SH-SY5Y (cell line): Measurements from ENCODE around the gene UHRF1.

Experiments used
- GATA2 ChIP-seq: IDR thresholded peaks from 2 replicates; pipeline ENCODE4 v1.6.1; 2011; ENCODE audit warnings: mild to moderate bottlenecking, low read depth, low read length
- GATA3 ChIP-seq: IDR thresholded peaks from 2 replicates; pipeline ENCODE4 v1.6.1; 2011; ENCODE audit warnings: low read depth, mild to moderate bottlenecking, low read length, moderate library complexity

UHRF1 gene

GRCh38 chr19:4914736-4915501 lies 5.6 kb downstream of the UHRF1 start:
- TF ChIP-seq GATA2 = no peak
- TF ChIP-seq GATA3 = no peak

DNA sequence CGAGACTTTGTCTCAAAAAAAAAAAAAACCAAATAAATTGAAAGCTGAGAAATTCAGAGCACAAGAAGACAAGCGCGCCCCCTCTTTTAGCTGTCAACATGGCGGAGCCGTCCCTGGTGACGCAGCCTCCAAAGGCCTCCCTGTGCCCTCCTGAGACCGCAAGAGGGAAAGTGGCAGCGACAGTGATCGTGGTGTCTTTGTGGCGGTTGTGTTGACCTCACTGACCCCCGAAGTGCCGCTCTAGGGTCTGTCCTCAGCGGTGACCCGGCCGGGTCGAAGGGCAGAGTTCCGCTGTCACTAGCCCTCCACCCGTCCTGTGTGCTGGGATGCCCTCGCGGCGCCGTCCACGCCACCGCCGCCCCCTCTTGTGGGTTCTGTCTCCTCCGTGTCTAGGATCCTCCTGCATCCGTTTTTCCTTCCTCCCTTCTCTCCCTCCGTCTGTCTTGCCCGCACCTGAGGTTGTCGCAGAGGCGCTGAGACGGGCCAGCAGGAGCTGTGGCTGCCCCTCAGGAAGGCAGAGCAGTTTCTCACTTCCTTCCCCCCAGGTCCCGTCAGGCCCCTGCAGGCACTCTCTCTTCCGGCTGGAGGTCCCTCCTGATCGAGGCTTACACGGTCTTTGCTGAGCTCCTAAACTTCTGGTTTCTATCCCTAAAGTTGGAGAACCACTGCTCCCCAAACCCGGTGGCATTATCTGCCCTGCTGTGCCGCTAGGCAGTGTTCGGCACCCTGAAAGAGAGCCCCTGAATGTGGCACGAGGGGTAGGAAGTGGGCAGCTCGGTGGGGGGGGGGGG lies 7.2 kb downstream of the UHRF1 start:
- TF ChIP-seq GATA2 (no peak), GATA3 (no peak)

DNA sequence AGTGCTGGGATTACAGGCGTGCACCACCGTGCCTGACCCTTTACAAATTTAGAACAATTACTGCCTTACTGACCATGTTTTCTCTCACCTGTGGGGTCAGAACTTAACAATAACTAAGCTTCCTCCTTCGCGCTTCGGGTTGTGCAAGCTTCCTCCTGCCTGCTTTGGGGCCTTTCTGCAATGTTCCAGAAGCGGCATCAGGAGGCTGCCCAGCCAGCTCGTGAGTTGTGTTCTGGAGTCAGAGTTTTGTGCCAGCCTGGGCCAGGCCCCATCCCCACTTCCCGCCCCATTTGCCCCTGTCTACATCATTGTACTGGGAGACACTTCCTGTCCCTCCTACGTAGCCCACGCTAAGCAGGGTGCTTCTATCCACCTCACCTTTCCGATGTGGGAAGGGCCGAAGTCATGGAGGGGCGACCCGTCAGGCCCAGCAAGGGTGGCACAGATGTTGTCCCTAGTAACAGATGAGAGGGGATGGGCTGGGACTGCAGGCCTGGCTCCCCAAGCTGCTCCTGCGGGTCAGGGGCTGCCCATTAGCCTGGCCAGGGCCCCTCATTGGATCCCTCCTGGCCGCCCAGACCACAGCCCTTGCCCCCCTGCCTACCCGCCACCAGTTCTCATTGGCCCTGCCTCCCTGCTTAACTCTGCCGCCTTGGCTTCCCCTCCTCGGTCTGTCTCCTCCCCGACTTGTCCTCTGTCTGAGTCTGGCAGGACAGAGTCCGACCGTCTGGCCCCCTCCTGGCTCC lies 13.4 kb downstream of the UHRF1 start:
- TF ChIP-seq GATA3 (no peak), GATA2 (no peak)

- TF ChIP-seq GATA3 = no peak
- TF ChIP-seq GATA2 = no peak
Observed at GRCh38 chr19:4923276-4923747, 14.0 kb downstream of the UHRF1 start.

- TF ChIP-seq GATA3 (no peak), GATA2 (no peak)
Observed at GRCh38 chr19:4929186-4929585, 19.9 kb downstream of the UHRF1 start.

DNA sequence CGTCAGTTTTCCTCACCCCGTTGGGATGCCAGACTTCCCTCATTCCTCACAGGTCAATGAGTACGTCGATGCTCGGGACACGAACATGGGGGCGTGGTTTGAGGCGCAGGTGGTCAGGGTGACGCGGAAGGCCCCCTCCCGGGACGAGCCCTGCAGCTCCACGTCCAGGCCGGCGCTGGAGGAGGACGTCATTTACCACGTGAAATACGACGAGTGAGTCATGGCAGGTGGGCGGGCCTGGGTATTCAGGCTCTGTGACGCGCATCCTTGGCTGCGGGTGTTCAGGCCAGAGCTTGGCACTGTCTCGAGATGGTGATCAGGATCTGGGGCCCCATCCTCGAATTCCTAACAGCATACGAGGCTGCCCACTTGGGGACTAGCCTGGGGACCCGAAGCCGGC lies 21.4 kb downstream of the UHRF1 start:
- TF ChIP-seq GATA3 = no peak
- no peak for TF ChIP-seq GATA2

DNA sequence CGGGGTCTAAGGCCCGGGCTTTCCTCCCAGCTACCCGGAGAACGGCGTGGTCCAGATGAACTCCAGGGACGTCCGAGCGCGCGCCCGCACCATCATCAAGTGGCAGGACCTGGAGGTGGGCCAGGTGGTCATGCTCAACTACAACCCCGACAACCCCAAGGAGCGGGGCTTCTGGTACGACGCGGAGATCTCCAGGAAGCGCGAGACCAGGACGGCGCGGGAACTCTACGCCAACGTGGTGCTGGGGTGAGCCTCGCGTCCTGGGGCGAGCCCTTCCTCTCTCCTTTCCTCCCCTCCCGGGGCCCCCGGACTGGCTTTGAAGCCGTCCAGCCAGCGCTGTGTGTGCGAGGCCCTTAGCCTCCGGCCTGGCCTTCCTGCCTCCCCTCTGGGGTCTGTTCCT lies 23.4 kb downstream of the UHRF1 start:
- TF ChIP-seq GATA2 (no peak), GATA3 (no peak)

DNA sequence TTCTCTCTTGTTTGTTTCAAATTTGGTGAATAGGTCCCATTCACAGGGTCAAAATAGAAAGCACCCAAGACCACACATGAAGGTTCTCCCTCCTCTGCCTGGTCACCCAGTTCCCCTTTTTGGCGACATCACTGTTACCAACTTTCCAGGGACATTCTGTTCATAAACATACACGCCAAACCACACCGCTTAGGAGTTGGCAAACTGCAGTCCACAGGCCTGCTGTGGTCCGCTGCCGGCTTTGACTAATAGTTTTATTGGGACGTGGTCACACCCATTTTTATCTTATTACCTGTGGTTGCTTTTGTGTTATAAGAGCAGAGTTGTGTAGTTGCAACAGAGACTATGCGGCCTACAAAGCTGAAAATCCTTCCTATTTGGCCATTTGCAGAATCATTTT lies 24.2 kb downstream of the UHRF1 start:
- TF ChIP-seq GATA2 (no peak), GATA3 (no peak)

DNA sequence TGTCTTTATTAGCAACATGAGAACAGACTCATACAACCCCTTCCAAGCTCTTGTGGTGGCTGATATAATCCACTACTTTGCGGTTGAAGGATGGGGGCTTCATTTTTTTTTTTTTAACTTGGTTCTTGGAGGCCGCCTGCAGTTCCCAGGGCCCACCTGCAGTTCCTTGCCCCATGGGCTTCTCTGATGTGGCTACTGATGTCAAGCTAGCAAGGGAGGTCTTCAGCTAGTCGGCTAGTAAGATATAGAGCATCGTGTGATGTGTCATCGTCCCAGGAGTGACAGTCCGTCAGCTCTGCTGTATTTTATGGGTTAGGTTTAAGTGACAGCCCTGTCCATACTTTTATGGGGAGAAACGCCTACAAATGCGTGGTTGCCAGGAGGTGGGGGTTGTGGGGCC lies 26.1 kb downstream of the UHRF1 start:
- TF ChIP-seq GATA2 (no peak), GATA3 (no peak)

- TF ChIP-seq GATA2 (no peak), GATA3 (no peak)
Observed at GRCh38 chr19:4937060-4937459, 27.8 kb downstream of the UHRF1 start.

GRCh38 chr19:4939466-4939865 lies 30.2 kb downstream of the UHRF1 start:
- TF ChIP-seq GATA3 = no peak
- no peak for TF ChIP-seq GATA2

DNA sequence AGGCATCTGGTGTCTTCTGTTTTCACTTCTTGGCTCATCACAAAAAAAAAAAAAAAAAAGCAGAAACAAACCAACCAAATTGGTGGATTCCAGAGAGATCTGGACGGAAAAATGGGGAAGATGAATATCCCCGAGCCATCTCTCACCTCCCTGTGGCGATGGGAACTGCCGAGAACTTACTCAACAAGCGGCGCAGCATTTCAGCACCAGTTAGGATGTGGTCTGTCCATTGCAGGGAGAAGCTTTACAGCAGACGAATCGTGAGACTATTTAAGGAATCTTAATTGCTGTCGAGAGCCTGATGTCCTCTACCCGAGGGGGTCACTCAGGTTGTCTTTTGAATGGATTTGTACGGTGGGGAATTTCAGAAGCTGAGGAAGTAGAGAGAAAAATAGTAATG lies 42.4 kb downstream of the UHRF1 start:
- no peak for TF ChIP-seq GATA2
- no peak for TF ChIP-seq GATA3

DNA sequence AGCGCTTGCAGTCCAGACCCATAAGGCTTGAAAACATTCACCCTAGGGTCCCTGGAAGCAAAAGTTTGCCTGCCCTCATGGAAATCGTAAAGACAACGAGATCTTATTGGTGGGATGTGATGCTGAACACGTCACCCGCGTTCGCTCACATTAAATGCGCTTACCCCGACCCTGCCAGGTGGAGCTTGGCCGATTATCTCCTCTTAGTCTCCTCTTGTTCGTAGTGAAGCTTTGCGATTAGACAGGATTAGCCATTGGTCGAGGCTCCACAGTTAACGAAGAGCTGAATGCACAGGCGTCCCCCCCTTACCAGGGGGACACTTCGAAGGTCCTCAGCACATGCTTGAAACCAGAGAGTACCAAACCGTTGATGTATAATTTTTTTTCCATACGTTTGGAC lies 43.6 kb downstream of the UHRF1 start:
- no peak for TF ChIP-seq GATA3

GRCh38 chr19:4955274-4955673 lies 46.0 kb downstream of the UHRF1 start:
- no peak for TF ChIP-seq GATA2
- TF ChIP-seq GATA3 = no peak

- TF ChIP-seq GATA3 (no peak), GATA2 (no peak)
Observed at GRCh38 chr19:4957981-4958380, 48.7 kb downstream of the UHRF1 start.
